Measurements from ENCODE around the gene MZT1. TPM values are rescaled to one million over a fixed set of nuclear protein-coding genes. Genes with fewer than 3 reads are reported as not detected.
A peak's percentile ranks its signal among the peaks of the same experiment; 100 is the strongest.

MZT1 gene
- polyA plus RNA-seq (2012; ENCODE audit: missing spikeins): 28.3 TPM

DNA sequence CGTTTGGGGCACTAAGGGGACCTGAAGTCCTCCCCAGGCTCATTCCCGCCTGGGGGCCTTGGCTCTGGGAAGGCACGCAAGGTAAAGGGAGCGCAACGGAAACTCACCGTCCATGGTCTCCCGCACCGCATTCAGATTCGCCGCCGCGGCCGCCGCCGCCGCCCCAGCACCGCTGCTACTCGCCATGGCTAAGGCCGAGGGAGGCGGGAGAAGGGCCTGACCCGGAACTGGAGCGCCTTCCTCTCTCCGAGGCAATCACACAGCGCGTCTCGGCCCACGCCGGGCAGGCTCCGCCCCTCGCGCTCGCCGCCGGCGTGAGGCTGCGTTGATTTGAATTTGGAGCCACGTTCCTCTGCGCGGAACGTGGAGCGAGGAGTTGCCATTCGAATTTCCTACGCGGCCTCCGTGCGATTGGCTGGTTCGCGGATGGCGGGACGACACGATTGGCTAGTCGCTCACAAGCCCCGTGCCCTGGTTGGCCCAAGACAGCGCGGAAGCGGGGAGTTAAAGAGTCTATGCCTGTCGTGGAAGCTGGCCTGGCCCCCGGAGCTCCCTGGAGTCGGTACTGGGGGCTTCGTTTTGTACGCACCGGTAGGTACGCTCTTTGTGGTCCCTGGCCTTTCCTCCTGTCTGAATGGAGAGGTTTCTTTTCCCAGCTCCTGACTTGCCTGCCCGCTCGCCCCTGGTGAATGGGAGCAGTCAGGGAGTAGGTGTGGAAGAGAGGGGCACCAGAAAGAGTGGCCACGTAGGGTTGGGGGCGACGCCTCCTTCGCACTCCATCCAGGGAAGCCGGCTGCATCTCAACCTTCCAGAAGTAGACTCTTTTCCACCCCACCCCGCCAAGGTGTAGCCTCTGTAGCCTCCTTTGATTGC, at the start of gene MZT1, which contains the start of gene BORA:
Gene MZT1 (minus strand): TSS at position 213 of the 873 bp plus-strand sequence. CDS start 27 bp downstream, at position 186.
Gene BORA (plus strand): TSS at position 507 of the 873 bp plus-strand sequence. CDS start 1,018 bp downstream, outside the sequence.
- TF ChIP-seq POLR2A (IDR thresholded peaks at IDR 0.05; ENCODE audit: low read depth, low read length) (peak; percentile 92), TAF1 (IDR thresholded peaks at IDR 0.05; ENCODE audit: borderline replicate concordance, low read depth, low read length) (peak; percentile 55; the same call in 1 of the 2 replicates), POLR2AphosphoS5 (IDR thresholded peaks at IDR 0.05; ENCODE audit: low read depth, low read length) (peak; percentile 88)
- FAIRE-seq (peak; percentile 100), DNase-seq (ENCODE audit: insufficient read length) (peak; percentile 72)

DNA sequence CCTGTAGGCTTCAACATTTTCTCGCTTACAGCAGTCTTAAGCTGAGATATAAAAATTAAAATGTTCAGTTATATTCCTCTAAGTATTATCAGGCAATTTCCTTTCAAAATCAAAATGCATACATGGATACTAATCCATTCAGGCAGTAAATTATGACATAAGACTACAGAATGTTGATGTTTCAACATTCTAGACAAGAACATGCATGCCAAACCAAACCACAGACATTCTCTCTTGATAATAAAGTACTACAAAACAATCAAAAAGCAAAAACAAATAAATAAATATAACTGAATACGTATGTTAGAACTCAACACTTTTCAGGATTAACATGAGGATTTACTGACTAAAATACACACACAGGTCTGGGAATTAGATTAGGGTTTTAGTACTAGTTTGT, 46.6 kb upstream of the MZT1 start:
- TF ChIP-seq POLR2AphosphoS5 (IDR thresholded peaks at IDR 0.05; ENCODE audit: low read depth, low read length): no peak
- no peak for TF ChIP-seq TAF1 (IDR thresholded peaks at IDR 0.05; ENCODE audit: borderline replicate concordance, low read depth, low read length)
- TF ChIP-seq POLR2A (IDR thresholded peaks at IDR 0.05; ENCODE audit: low read depth, low read length): no peak
- FAIRE-seq (peak; percentile 33), DNase-seq (ENCODE audit: insufficient read length) (no peak)

DNA sequence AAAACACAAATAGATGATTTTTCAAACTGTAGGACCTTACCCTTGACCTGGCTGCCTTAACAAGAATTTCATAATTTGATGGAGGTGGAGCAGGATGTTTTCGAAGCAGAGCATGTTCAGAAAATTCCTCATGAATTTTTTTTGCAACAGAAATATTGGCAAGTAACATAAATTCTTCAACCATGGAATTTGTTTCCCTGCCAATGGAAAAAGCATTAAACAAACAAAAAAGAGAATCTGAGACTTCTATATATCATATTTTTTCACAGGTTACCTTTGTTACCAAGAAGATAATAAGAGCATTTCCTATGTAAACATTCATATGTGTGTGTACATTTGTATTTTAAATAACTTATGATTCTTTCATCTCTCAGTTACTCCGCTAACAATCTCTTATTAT, 36.0 kb upstream of the MZT1 start:
- FAIRE-seq: no peak

GRCh38 chr13:72760189-72760588, 32.8 kb upstream of the MZT1 start:
- TF ChIP-seq POLR2AphosphoS5 (IDR thresholded peaks at IDR 0.05; ENCODE audit: low read depth, low read length) (no peak), POLR2A (IDR thresholded peaks at IDR 0.05; ENCODE audit: low read depth, low read length) (no peak), TAF1 (IDR thresholded peaks at IDR 0.05; ENCODE audit: borderline replicate concordance, low read depth, low read length) (no peak)
- FAIRE-seq: peak; percentile 14

More for the DNA sequence above, 36.0 kb upstream of the MZT1 start:
- TF ChIP-seq TAF1 (IDR thresholded peaks at IDR 0.05; ENCODE audit: borderline replicate concordance, low read depth, low read length): no peak
- no peak for TF ChIP-seq POLR2A (IDR thresholded peaks at IDR 0.05; ENCODE audit: low read depth, low read length)
- no peak for TF ChIP-seq POLR2AphosphoS5 (IDR thresholded peaks at IDR 0.05; ENCODE audit: low read depth, low read length)
- DNase-seq (ENCODE audit: insufficient read length): no peak

DNA sequence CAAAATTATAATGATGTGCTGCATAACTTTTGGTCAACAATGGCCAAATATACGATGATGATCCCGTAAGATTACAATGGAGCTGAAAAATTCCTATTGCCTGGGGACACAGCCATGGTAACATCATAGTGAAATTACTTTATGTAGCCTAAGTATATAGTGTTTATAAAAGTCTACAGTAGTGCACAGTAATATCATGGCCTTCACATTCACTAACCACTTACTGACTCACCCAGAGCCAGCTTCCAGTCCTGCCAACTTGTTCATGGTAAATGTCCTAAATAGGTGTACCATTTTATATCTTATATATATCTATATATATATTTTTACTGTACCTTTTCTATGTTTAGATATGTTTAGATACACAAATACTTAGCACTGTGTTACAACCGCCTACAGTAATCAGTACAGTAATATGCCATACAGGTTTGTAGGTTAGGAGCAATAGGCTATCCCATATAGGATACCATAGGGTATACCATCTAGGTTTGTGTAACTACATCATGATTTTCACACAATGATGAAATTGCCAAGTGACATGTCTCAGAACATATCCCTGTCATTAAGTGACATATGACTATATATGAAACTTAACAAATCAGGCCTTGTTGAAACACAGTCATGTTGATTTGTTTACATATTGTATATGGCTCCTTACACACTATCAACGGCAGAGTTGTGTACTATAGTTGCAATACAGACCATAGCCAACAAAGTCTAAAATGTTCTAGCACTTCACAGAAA, 30.5 kb upstream of the MZT1 start:
- no peak for TF ChIP-seq POLR2AphosphoS5 (IDR thresholded peaks at IDR 0.05; ENCODE audit: low read depth, low read length)
- TF ChIP-seq POLR2A (IDR thresholded peaks at IDR 0.05; ENCODE audit: low read depth, low read length): no peak
- TF ChIP-seq TAF1 (IDR thresholded peaks at IDR 0.05; ENCODE audit: borderline replicate concordance, low read depth, low read length): no peak
- DNase-seq (ENCODE audit: insufficient read length) (no peak), FAIRE-seq (no peak)

More at GRCh38 chr13:72760189-72760588, 32.8 kb upstream of the MZT1 start:
- no peak for DNase-seq (ENCODE audit: insufficient read length)

GRCh38 chr13:72754111-72754510, 26.7 kb upstream of the MZT1 start:
- DNase-seq (ENCODE audit: insufficient read length) (no peak), FAIRE-seq (no peak)
- TF ChIP-seq POLR2AphosphoS5 (IDR thresholded peaks at IDR 0.05; ENCODE audit: low read depth, low read length) (no peak), TAF1 (IDR thresholded peaks at IDR 0.05; ENCODE audit: borderline replicate concordance, low read depth, low read length) (no peak), POLR2A (IDR thresholded peaks at IDR 0.05; ENCODE audit: low read depth, low read length) (no peak)

DNA sequence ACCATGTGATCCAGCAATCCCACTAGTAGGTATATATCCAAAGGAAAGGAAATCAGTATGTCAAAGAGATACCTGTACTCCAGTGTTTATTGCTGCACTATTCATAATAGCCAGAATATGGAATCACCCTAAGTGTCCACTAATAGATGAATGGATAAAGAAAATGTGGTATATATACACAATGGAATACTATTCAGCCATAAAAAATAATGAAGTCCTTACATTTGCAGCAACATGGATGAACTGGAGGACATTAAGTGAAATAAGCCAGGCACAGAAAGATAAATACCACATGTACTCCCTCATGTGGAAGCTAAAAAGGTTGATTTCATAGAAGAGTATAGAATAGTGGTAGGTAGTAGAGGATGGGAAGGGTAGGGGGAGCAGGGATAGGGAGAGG, 23.8 kb upstream of the MZT1 start:
- no peak for FAIRE-seq
- TF ChIP-seq TAF1 (IDR thresholded peaks at IDR 0.05; ENCODE audit: borderline replicate concordance, low read depth, low read length): no peak
- DNase-seq (ENCODE audit: insufficient read length): no peak

- no peak for FAIRE-seq
- TF ChIP-seq POLR2AphosphoS5 (IDR thresholded peaks at IDR 0.05; ENCODE audit: low read depth, low read length): no peak
- TF ChIP-seq POLR2A (IDR thresholded peaks at IDR 0.05; ENCODE audit: low read depth, low read length): no peak
- TF ChIP-seq TAF1 (IDR thresholded peaks at IDR 0.05; ENCODE audit: borderline replicate concordance, low read depth, low read length): no peak
- DNase-seq (ENCODE audit: insufficient read length): no peak
Observed at GRCh38 chr13:72745260-72745659, 17.8 kb upstream of the MZT1 start.

DNA sequence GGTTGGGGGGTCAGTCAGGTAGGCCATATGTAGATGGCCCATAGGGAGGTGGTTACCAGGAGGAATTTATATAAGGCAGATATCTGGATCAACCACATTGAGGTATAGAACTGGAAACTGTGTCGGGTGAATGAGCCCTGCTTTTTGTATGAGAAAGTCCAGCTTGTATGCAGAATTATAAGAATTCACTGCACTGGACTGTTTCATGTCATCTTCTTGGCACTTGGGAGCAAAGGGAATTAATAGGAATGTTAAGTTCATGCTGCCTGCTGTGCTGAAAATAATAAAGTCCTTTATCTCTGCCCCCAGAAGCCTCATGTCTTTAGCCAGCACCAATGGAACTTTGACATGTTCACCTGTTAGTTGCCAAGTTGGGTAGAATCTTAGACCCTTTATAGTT, 12.6 kb upstream of the MZT1 start:
- TF ChIP-seq TAF1 (IDR thresholded peaks at IDR 0.05; ENCODE audit: borderline replicate concordance, low read depth, low read length) (no peak), POLR2AphosphoS5 (IDR thresholded peaks at IDR 0.05; ENCODE audit: low read depth, low read length) (no peak), POLR2A (IDR thresholded peaks at IDR 0.05; ENCODE audit: low read depth, low read length) (no peak)
- no peak for FAIRE-seq

GRCh38 chr13:72737033-72737432, 9.6 kb upstream of the MZT1 start:
- FAIRE-seq (no peak), DNase-seq (ENCODE audit: insufficient read length) (no peak)
- TF ChIP-seq POLR2A (IDR thresholded peaks at IDR 0.05; ENCODE audit: low read depth, low read length): no peak

More for the DNA sequence above, 12.6 kb upstream of the MZT1 start:
- DNase-seq (ENCODE audit: insufficient read length): no peak

DNA sequence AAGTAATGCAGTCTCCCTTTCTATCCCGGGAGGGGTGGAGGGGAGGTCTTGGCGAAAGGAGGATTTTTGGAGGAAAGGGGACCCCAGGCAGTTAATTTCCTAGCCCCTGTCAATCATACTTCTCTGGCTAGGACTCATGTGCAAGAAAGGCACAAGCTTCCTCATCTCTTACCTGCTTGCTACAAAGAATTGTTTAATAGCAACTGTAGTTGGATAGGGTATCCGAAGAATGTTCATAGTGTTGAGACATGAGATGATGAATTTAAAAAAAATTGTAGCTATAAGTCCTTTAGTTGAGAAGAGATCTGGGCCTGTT, 819 bp upstream of the MZT1 start:
- no peak for DNase-seq (ENCODE audit: insufficient read length)
- TF ChIP-seq POLR2AphosphoS5 (IDR thresholded peaks at IDR 0.05; ENCODE audit: low read depth, low read length): no peak
- TF ChIP-seq TAF1 (IDR thresholded peaks at IDR 0.05; ENCODE audit: borderline replicate concordance, low read depth, low read length): no peak
- no peak for FAIRE-seq
